NOMO-1 treated with dmso at 0.1 percent for 144 hours (cell line): ENCODE results near the gene PPARA.

ENCODE experiments used
- DNase-seq: peaks from one replicate; lab custom pipeline; 2025; ENCODE audit not compliant: unreplicated experiment; lab: John Stamatoyannopoulos, UW

Gene PPARA

DNA sequence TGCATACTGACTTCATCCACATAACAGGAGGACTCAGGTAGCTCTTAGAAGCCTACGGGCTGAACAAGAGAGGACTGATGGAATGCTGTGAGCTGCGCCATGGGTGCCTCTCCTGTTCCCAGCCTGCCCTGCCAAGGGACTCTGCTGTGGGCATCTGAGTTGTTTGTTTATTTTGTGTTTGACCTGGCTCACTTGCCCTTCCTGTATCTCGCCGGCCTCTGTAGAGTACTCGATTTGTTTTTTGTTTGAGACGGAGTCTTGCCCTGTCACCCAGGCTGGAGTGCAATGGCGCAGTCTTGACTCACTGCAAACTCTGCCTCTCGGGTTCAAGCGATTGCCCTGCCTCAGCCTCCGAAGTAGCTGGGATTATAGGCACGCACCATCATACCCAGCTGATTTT lies 119.2 kb downstream of the PPARA start:
- no peak for DNase-seq

GRCh38 chr22:46272196-46272595 lies 121.9 kb downstream of the PPARA start:
- DNase-seq = no peak

DNA sequence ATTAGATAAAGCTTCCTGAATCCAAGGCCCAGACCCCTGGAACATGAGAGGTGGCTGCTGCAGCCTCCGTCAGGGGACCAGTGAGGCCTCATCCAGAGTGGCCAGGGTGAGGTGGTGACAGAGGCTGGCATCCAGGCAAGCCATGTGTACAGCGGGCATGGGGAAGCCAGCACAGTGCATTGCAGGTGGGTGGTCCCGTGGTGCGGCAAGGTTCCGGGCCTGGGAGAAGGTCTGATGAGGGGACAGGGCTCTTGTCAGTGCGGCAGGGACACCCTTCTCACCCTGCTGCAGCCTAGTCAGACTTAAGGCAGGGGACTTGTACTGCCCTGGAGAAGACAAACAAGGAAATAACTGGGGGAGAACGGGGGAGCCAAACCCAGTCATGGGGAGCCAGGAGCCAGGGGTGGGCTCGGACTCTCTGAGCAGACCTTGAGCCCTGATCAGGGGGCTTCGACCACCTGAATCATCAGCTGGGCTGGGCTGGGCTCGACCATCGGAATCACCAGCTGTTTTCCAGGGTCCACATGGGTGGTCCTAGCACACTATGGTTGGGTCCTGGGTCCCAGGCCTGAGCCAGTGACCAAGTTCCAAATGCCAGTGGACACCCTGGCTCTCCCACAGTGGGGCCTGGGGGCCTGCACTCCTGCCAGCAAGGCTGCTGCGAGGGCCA lies 122.6 kb downstream of the PPARA start:
- DNase-seq = no peak

DNA sequence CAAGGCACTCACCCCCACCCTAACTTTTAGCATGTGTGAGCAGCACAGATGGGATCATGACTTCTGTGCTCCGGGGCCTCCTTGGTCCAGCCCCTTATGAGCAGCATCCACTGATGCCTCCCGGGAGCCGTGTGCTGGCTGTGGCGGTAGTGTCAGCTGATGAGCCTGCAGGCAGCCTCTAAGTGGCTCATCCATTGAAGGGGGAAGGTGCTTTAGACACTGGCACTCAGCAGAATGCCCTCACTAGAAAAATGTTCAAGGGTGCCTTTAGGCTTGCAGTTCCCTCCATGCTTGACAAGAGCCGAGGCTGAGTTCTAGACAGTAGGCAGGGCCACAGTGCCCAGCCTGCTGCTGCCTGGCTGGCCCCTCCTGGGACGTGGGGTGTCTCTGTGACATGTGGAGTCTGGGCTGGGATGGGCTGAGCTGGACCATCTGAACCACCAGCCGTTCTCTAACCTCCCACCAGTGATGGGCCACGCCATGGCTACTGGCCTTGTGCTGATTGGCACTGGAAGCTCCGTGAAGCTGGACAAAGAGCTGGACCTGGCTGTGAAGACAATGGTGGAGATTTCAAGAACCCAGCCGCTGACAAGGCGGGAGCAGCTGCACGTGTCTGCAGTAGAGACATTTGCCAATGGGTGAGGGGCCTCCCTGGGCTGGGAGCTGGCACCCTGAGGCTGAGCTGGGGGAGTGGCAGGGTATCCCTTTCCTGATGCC lies 123.3 kb downstream of the PPARA start:
- DNase-seq = no peak

- DNase-seq = no peak
These were observed 124.1 kb downstream of the PPARA start for GRCh38 chr22:46274381-46274780.

GRCh38 chr22:46275455-46276122 lies 125.3 kb downstream of the PPARA start:
- DNase-seq = no peak

- DNase-seq = no peak
These were observed 126.2 kb downstream of the PPARA start for GRCh38 chr22:46276563-46276962.

DNA sequence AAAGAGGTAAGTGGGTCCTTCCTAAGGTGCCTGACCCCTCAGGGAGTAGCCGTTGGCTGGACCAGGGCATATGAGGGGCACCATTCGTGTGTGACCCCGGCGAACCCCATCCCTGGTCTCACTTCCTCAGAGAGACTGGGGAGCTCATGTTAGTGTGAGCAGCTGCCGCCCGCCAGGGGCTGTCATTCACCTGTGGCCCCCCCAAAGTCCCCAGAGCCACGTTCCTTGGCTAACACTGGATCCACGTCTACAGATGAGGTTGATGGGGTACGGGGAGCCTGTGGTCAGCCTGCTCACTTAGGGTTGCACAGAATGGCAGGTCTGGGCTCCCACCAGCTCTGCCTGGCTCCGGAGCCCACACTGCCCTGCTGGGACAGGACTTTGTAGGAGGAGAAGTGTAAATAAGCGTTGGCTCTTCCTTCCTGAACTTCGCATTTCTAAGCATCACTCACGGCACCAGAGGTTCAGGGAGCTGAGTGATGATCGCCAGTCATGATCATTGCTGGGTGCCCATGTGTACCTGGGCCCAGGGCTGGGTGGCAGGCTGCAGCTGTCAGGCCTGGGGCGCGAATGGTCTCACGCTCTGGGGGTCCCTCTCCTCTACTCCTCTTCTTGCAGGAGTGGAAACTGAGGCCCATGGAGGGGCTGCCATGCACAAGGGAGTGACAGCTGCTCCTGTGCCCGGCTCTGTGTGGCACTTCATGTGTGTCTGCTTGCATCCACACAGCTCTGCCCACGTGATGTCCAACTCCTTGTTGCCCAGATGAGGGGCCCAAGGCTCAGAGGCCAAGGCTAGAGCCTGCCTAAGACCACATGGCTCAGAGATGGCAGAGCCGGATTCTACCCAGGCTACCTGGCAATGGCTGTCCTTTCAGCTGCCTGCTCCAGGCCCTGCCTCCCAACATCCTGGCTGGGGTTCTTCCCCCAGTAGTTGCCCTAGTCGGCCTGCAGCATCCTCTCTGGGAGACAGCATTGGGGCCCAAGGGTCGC lies 128.6 kb downstream of the PPARA start:
- DNase-seq = no peak

GRCh38 chr22:46280063-46280817 lies 129.9 kb downstream of the PPARA start:
- DNase-seq = no peak

DNA sequence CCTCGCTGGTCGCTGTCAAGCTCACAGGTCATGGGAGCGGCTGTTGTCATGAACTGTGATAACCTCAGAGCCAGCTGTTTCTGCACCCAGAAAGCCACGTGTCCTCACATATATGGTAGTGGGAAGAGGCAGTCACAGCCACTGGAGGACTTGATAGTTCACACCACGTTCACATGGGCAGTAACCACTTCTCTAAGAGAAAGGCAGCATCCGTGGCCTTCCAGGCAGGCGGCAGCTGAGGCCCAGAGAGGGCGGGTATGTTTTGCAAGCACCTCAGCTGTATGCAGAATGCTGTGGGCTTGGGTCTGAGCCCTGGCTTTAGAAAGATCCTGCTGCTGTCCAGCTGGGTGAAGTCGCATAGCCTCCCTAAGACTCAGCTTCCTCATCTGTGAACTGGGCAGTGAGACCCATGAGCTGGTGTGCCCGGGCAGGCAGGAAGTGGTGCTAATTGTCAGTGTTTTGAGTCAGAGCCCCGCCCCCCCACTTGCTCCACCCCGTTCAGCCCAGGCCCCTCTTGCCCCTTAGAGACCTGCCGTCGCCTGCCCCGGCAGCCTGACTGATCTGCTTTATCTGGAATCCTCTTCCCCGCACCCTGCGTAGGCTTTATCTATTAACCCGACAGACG lies 130.8 kb downstream of the PPARA start:
- no peak for DNase-seq

DNA sequence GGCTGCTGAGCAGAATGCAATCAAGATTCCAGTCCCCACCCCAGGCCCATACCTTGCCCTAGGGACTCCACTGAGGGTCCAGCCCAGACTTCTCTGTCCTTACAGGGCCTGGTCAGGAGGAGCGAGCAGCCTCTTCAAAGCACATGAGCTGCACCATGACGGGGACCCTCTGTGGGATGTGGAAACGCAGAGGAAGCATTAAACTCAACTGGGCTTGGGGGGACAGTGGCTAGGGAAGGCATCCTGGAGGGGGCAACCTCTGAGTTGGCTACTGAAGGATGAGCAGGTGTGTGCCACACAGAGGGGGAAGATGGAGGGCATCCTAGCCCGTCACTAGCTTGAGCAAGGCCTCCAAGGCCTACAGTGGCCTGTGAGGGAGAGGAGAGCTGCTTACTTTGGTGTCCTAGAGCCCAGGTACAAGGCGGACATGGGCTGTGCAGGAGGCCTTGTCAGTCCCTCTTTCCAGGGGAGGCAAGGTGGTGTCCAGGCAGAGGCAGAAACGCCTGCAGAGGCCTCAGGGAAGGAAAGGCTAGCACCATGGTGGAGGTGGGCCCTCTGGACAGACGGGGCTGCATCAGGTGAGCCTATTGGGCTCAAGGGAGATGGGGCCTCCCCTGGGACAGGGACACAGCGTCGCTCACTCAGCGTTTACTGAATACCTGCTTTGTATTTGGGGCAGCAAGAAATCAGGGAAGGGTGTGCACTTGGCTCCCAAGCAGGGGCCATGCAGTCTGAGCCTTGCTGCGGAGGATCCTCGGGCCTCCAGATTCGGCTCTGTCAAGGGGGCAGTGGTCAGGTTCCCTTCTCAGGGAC lies 131.7 kb downstream of the PPARA start:
- no peak for DNase-seq

DNA sequence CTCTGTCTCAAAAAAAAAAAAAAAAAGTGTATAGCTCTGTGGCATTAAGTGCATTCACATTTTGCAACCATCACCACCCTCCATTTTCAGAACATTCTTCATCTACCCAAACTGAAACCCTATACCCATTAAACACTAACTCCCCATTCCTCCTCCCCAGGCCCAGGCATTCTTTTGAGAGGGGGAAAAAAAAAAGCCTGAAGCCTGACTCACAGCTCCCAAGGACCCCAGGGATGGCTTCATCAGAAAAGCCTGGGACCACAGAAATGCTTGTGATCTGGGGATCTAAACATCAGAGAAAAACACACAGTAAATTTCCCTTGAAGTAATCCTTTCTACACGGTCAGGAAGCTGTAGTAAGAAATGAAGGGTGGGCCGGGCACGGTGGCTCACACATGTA lies 135.7 kb downstream of the PPARA start:
- no peak for DNase-seq

GRCh38 chr22:46286941-46287872 lies 136.9 kb downstream of the PPARA start:
- no peak for DNase-seq

GRCh38 chr22:46287873-46288751 lies 137.8 kb downstream of the PPARA start:
- peak; percentile 10 for DNase-seq

- no peak for DNase-seq
These were observed 138.5 kb downstream of the PPARA start for GRCh38 chr22:46288846-46289243.

- no peak for DNase-seq
These were observed 139.0 kb downstream of the PPARA start for GRCh38 chr22:46289244-46289891.
